GM10847 (cell line): Measurements from ENCODE around the gene GABPB1.

Experiments
- POLR2A ChIP-seq: IDR thresholded peaks from 2 replicates; pipeline ENCODE4 v1.6.1; 2011; ENCODE audit not compliant: insufficient read length; ENCODE audit errors: extremely low read depth

Gene GABPB1

GRCh38 chr15:50236433-50236832 lies 118.6 kb downstream of the GABPB1 start:
- TF ChIP-seq POLR2A = no peak

DNA sequence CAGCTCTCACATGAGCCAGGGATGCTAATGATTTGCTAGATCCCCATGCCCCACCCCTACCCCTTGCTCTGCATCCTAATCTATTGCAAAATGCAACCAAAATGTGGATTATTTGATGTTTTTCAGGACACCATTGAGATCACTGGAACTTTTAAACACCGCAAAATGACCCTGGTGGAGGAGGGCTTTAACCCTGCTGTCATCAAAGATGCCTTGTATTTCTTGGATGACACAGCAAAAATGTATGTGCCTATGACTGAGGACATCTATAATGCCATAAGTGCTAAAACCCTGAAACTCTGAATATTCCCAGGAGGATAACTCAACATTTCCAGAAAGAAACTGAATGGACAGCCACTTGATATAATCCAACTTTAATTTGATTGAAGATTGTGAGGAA lies 119.2 kb downstream of the GABPB1 start:
- no peak for TF ChIP-seq POLR2A

- TF ChIP-seq POLR2A = no peak
Observed at GRCh38 chr15:50234764-50235163, 120.2 kb downstream of the GABPB1 start.

- no peak for TF ChIP-seq POLR2A
Observed at GRCh38 chr15:50233192-50233736, 121.7 kb downstream of the GABPB1 start.

- TF ChIP-seq POLR2A = no peak
Observed at GRCh38 chr15:50232791-50233190, 122.2 kb downstream of the GABPB1 start.

DNA sequence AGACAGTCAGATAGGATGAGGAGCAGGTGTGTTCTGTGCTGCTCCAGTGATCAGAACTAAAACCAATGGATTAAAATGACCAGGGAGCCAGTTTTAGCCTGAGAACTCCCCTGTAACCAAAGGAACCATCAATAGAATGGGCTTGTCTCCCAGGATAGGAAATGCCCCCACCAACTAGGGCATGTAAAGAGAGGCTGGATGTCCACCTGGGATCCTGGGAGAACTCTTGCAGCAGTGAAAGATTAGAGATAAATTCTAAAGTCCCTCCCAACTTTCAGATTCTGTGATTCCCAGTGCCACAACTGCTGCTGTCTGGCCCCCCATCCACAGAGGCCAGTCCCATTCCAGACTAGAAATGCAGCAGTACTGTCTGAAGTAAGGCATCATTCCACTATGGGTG lies 123.2 kb downstream of the GABPB1 start:
- TF ChIP-seq POLR2A = no peak

GRCh38 chr15:50229336-50229735 lies 125.7 kb downstream of the GABPB1 start:
- no peak for TF ChIP-seq POLR2A

GRCh38 chr15:50228866-50229265 lies 126.1 kb downstream of the GABPB1 start:
- TF ChIP-seq POLR2A = no peak

GRCh38 chr15:50227076-50227475 lies 127.9 kb downstream of the GABPB1 start:
- TF ChIP-seq POLR2A = no peak

GRCh38 chr15:50225938-50226337 lies 129.1 kb downstream of the GABPB1 start:
- TF ChIP-seq POLR2A = no peak
